ENCODE data around the gene CACNB2. TPM values are rescaled to one million over a fixed set of nuclear protein-coding genes. Genes with fewer than 3 reads are reported as not detected.

Gene CACNB2
- total RNA-seq, 1 experiment from 2014 or later = 34.1 TPM

DNA sequence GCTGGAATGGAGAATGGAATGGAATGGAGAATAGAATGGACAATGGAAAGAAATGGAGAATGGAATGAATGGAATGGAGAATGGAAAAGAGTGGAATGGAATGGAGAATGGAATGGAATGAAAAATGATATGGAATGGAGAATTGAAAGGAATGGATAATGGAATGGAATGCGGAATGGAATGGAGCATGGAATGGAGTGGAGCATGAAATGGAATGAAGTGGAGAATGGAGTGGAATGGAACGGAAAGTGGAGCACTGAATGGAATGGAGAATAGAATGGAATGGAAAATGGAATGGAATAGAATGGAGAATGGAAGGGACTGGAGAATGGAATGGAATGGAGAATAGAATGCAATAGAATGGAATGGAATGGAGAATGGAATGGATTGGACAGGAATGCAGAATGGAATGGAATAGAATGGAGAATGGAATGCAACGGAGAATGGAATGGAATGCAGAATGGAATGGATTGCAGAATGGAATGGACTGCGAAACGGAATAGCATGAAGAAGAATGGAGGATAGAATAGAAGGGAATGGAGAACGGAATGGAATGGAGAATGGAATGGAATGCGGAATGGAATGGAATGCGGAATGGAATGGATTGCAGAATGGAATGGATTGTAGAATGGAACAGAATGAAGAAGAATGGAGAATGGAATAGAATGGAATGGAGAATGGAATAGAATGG is 421.8 kb downstream of the CACNB2 start:
- intact Hi-C loops (cut with micrococcal nuclease; ENCODE audit: unreplicated experiment) = no loop called here
- Histone ChIP-seq H3K27me3 (replicated peaks; ENCODE audit: insufficient read depth, low read depth, low read length, poor library complexity) (no peaks in the 10 kb centered on the region), H3K27ac (ENCODE audit: low read depth, low read length, poor library complexity, severe bottlenecking) (no peak overlapping the region), H3K4me1 (ENCODE audit: insufficient read depth, low read length, poor library complexity, severe bottlenecking) (no peaks in the 10 kb centered on the region), H3K4me3 (ENCODE audit: low read depth, low read length, poor library complexity, severe bottlenecking) (no peak overlapping the region), H3K36me3 (ENCODE audit: insufficient read depth, low read length, poor library complexity, severe bottlenecking) (no peaks in the 10 kb centered on the region), H3K9me3 (ENCODE audit: low read depth, low read length, poor library complexity, severe bottlenecking) (peaks cover 4% of the 10 kb centered on the region)
- TF ChIP-seq EZH2 (IDR thresholded peaks at IDR 0.05; ENCODE audit: borderline replicate concordance, low read depth, low read length, poor library complexity, severe bottlenecking) = no peak
- TF ChIP-seq, protein P1, sequence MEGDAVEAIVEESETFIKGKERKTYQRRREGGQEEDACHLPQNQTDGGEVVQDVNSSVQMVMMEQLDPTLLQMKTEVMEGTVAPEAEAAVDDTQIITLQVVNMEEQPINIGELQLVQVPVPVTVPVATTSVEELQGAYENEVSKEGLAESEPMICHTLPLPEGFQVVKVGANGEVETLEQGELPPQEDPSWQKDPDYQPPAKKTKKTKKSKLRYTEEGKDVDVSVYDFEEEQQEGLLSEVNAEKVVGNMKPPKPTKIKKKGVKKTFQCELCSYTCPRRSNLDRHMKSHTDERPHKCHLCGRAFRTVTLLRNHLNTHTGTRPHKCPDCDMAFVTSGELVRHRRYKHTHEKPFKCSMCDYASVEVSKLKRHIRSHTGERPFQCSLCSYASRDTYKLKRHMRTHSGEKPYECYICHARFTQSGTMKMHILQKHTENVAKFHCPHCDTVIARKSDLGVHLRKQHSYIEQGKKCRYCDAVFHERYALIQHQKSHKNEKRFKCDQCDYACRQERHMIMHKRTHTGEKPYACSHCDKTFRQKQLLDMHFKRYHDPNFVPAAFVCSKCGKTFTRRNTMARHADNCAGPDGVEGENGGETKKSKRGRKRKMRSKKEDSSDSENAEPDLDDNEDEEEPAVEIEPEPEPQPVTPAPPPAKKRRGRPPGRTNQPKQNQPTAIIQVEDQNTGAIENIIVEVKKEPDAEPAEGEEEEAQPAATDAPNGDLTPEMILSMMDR (conservative IDR thresholded peaks at IDR 0.05; ENCODE audit: low read depth, low read length) = no peak
- no TSS peak for BruUV-seq (replicated peaks)
- DNase-seq (ENCODE audit: low spot score) = no peak
- ChIA-PET POLR2A (ENCODE audit: low non-redundant PET) (no interaction called here), CTCF (no interaction called here)

DNA sequence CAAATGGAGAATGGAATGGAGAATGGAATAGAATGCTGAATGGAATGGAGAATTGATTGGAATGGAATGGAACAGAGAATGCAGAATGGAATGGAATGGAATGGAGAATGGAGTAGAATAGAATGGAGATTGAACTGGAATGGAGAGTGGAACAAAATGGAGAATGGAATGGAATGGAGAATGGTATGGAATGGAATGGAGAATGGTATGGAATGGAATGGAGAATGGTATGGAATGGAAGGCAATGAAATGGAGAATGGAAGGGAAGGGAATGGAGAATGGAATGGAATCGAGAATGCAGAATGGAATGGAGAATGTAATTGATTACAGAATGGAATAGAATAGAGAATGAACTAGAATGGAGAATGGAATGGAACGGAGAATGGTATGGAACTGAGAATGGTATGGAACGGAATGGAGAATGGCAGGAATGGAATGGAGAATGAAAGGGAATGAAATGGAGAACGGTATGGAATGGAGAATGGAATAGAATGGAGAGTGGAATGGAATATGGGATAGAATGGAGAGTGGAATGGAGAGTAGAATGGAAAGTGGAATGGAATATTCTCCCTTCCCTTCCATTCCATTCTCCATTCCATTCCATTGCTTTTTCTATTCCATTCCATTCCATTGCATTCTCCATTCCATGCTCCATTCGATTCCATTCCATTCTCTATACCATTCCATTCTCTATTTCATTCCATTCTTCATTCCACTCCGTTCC is 422.9 kb downstream of the CACNB2 start:
- BruUV-seq (replicated peaks) = no TSS peak
- DNase-seq (ENCODE audit: low spot score) = no peak
- no peak overlapping the region for H3K4me3 ChIP-seq (ENCODE audit: low read depth, low read length, poor library complexity, severe bottlenecking)
- no peak for TF ChIP-seq EZH2 (IDR thresholded peaks at IDR 0.05; ENCODE audit: borderline replicate concordance, low read depth, low read length, poor library complexity, severe bottlenecking)
- TF ChIP-seq, protein P1 (conservative IDR thresholded peaks at IDR 0.05; ENCODE audit: low read depth, low read length) = no peak
- POLR2A ChIA-PET (ENCODE audit: low non-redundant PET) = no interaction called here
- CTCF ChIA-PET = no interaction called here
- H3K27ac ChIP-seq (ENCODE audit: low read depth, low read length, poor library complexity, severe bottlenecking) = no peak overlapping the region
- intact Hi-C loops (cut with micrococcal nuclease; ENCODE audit: unreplicated experiment) = no loop called here
- H3K4me1 ChIP-seq (ENCODE audit: insufficient read depth, low read length, poor library complexity, severe bottlenecking) = no peaks in the 10 kb centered on the region
- peaks cover 4% of the 10 kb centered on the region for H3K9me3 ChIP-seq (ENCODE audit: low read depth, low read length, poor library complexity, severe bottlenecking)
- H3K27me3 ChIP-seq (replicated peaks; ENCODE audit: insufficient read depth, low read depth, low read length, poor library complexity) = no peaks in the 10 kb centered on the region
- no peaks in the 10 kb centered on the region for H3K36me3 ChIP-seq (ENCODE audit: insufficient read depth, low read length, poor library complexity, severe bottlenecking)

DNA sequence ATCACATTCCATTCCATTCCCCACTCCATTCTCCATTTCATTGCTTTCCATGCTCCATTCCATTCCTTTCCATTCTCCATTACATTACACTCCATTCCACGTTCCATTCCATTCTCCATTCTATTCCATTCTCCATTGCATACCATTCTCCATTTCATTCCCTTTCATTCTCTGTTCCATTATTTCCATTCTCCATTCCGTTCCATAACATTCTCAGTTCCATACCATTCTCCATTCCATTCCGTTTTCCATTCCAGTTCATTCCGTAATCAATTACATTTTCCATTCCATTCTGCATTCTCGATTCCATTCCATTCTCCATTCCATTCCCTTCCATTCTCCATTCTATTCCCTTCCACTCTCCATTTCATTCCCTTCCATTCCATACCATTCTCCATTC is 424.8 kb downstream of the CACNB2 start:
- BruUV-seq (replicated peaks) = no TSS peak
- intact Hi-C loops (cut with micrococcal nuclease; ENCODE audit: unreplicated experiment) = no loop called here
- TF ChIP-seq, protein P1 (conservative IDR thresholded peaks at IDR 0.05; ENCODE audit: low read depth, low read length) = no peak
- TF ChIP-seq EZH2 (IDR thresholded peaks at IDR 0.05; ENCODE audit: borderline replicate concordance, low read depth, low read length, poor library complexity, severe bottlenecking) = no peak
- H3K27ac ChIP-seq (ENCODE audit: low read depth, low read length, poor library complexity, severe bottlenecking) = no peak overlapping the region
- ChIA-PET CTCF (no interaction called here), POLR2A (ENCODE audit: low non-redundant PET) (no interaction called here)
- H3K27me3 ChIP-seq (replicated peaks; ENCODE audit: insufficient read depth, low read depth, low read length, poor library complexity) = no peaks in the 10 kb centered on the region
- H3K4me3 ChIP-seq (ENCODE audit: low read depth, low read length, poor library complexity, severe bottlenecking) = no peak overlapping the region
- peaks cover 8% of the 10 kb centered on the region for H3K9me3 ChIP-seq (ENCODE audit: low read depth, low read length, poor library complexity, severe bottlenecking)
- DNase-seq (ENCODE audit: low spot score) = no peak
- H3K36me3 ChIP-seq (ENCODE audit: insufficient read depth, low read length, poor library complexity, severe bottlenecking) = no peaks in the 10 kb centered on the region
- H3K4me1 ChIP-seq (ENCODE audit: insufficient read depth, low read length, poor library complexity, severe bottlenecking) = no peaks in the 10 kb centered on the region
